ENCODE results near the gene CATSPER1. TPM values are rescaled to one million over a fixed set of nuclear protein-coding genes. Genes with fewer than 3 reads are reported as not detected.

CATSPER1 gene
- total and polyA plus RNA-seq, 2 of the 8 experiments (the other 6 are each of a cell fraction or from before 2014, with no cell fraction given), result not detected

GRCh38 chr11:66063900-66064299 lies 37.6 kb upstream of the CATSPER1 start (continued):
- TF ChIP-seq SUZ12 (IDR thresholded peaks at IDR 0.05; ENCODE audit: low read length) (no peak), RFX5 (IDR thresholded peaks at IDR 0.05; ENCODE audit: borderline replicate concordance, low read depth, low read length) (no peak), CBX8 (IDR thresholded peaks at IDR 0.05; ENCODE audit: borderline replicate concordance, low read depth, low read length) (no peak), ATF3 (IDR thresholded peaks at IDR 0.05; ENCODE audit: insufficient read depth, low read depth, low read length) (no peak), JUN (IDR thresholded peaks at IDR 0.05; ENCODE audit: low read depth, low read length) (no peak), SIX5 (IDR thresholded peaks at IDR 0.05; ENCODE audit: low read depth, low read length) (no peak)
